ENCODE results near the gene IL37.
"Not testable (repeated sequence)": the region's sequence is repeated elsewhere in the genome, so short reads cannot be mapped to it uniquely, and the experiment has no call there.

GRCh38 chr2:112901431-112902065 lies 9.4 kb upstream of the IL37 start:
- not testable (repeated sequence) for TF ChIP-seq CTCF (IDR thresholded peaks at IDR 0.05; ENCODE audit: poor library complexity); EZH2 (IDR thresholded peaks at IDR 0.05; ENCODE audit: borderline replicate concordance)
